ENCODE measurements around the gene ECHDC3.
"Not testable (repeated sequence)": the region's sequence is repeated elsewhere in the genome, so short reads cannot be mapped to it uniquely, and the experiment has no call there.

Gene ECHDC3

GRCh38 chr10:11714750-11715365 is 27.3 kb upstream of the ECHDC3 start:
- H3K27ac ChIP-seq, result peak overlapping the region in 3 of 21 experiments; percentile 74 to 79 (median 78)
- H3K4me3 ChIP-seq, result no peak overlapping the region

- H3K27ac ChIP-seq, result peak overlapping the region in 11 of 21 experiments; percentile 15 to 79 (median 66)
These were observed 26.2 kb upstream of the ECHDC3 start for GRCh38 chr10:11715815-11716494.

GRCh38 chr10:11716686-11717085 is 25.5 kb upstream of the ECHDC3 start:
- H3K27ac ChIP-seq, result peak overlapping the region in 3 of 21 experiments; percentile 18 to 78 (median 41)

More at GRCh38 chr10:11715815-11716494, 26.2 kb upstream of the ECHDC3 start:
- no peak overlapping the region for H3K4me3 ChIP-seq

DNA sequence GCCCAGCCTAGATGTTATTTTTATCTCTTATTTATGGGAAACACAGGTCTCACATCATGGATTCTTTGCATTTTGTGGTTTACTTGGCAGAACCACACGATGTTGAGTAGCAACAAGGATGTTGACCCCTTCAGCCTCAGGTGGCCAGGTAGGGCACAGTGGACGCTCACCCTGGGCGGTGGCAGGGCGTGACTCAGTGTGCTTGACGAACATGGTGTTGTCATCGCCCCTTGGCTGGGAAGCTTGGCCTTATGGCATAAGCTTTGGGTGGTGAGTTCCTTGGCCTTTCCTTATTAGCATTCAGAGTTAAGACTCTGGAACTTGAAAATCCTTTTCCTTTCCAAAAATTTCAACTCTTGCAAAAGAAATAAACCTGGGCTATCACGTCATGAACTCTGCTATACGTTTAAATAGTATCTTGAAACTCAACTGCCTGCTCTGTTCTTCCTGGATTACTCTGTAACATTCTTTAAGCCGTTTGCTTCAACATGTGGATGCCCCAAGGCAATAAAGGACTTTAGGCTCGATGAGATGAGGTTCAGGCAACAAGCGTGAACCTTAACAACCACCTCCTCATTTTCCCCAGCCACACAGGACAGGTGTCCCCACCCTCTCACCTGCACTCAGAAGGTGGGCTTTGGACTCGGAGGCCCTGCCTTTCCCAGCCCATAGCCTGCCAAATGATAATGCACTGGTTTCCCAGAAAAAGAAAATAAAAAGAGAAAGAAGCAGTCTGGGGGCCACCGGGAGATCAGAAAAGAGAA is 22.5 kb upstream of the ECHDC3 start:
- Histone ChIP-seq H3K4me3 (no peak overlapping the region), H3K27ac (peak overlapping the region in 3 of 21 experiments; percentile 7 to 33 (median 27))

More at GRCh38 chr10:11716686-11717085, 25.5 kb upstream of the ECHDC3 start:
- no peak overlapping the region for H3K4me3 ChIP-seq

- Histone ChIP-seq H3K27ac (peak overlapping the region in 3 of 21 experiments; percentile 7 to 33 (median 27)), H3K4me3 (no peak overlapping the region)
These were observed 21.9 kb upstream of the ECHDC3 start for GRCh38 chr10:11720260-11720741.

- Histone ChIP-seq H3K4me3 (no peak overlapping the region), H3K27ac (no peak overlapping the region)
These were observed 20.4 kb upstream of the ECHDC3 start for GRCh38 chr10:11721806-11722205.

DNA sequence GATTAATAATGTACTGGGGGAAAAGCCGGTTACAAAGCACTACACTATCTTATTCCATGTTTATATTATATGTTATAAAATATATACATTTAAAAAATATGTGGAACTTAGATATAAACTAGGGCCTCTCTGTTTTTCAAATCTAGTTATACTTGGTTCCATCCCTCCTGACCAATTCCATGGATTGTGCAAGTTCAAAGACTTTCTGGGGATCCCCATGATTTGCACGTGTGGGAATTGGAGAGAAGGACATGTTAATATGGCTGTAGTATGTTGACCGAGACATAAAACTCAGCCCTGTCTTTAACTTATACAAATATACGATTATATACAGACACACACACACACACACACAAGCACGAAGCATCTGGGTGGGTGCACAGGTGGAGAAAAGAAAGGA is 18.8 kb upstream of the ECHDC3 start:
- Histone ChIP-seq H3K4me3 (no peak overlapping the region), H3K27ac (no peak overlapping the region)

DNA sequence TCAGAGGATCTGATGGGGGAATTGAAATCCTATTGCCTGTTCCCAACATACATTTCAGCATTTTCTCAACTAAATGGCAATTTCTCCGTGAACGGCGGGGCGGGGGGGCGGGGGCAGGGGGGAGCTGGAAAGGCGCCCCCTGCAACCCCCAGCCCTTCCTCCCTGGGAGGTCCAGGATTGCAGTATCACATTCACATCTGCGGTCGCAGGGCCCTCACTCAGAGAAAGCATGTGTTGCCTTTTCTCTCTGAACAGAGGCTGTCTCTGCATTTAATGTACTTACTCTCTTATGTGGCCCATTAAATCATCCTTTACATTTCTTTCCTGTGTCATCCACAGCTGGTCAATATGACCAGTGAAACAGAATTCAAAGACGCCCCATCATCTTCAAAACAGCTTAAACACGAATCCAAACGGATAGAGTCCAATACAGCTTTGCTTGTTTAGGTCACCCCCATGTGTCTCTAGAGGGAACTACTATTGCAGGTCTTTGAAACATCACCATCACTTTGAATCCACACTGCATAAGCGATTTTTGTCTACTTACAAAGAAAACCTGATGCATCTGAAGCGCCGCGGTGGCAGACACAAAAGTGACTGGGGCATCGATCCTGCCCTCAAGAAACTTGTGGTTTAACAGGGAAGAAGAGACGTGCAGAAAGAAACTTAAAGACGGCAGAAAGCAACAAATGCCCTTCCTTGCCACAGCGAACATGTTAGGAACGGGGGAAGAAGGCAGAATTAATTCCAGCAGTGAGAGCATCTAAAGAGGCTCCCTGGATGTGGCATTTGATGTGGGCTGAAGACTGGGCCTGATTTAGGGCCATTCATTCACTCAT is 17.0 kb upstream of the ECHDC3 start:
- H3K4me3 ChIP-seq, result no peak overlapping the region
- no peak overlapping the region for H3K27ac ChIP-seq

DNA sequence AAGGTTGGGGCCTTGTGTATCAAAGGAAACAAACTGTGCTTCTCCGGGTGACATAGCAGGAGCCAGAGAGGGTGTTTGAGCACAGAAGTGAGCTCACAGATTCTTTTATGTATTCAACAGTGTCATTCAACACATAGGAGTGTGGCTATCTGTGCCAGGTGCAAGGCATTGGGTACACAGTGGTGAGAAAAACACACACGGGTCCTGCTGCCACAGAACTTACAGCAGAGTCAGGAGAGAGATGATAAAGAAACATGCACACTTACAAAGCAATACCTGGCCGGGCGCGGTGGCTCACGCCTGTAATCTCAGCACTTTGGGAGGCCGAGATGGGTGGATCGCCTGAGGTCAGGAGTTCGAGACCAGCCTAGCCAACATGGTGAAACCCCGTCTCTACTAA is 16.3 kb upstream of the ECHDC3 start:
- no peak overlapping the region for H3K4me3 ChIP-seq
- no peak overlapping the region for H3K27ac ChIP-seq

- H3K27ac ChIP-seq, result no peak overlapping the region
- H3K4me3 ChIP-seq, result no peak overlapping the region
These were observed 14.6 kb upstream of the ECHDC3 start for GRCh38 chr10:11727563-11727962.

GRCh38 chr10:11728353-11728752 is 13.8 kb upstream of the ECHDC3 start:
- Histone ChIP-seq H3K27ac (no peak overlapping the region), H3K4me3 (no peak overlapping the region)

DNA sequence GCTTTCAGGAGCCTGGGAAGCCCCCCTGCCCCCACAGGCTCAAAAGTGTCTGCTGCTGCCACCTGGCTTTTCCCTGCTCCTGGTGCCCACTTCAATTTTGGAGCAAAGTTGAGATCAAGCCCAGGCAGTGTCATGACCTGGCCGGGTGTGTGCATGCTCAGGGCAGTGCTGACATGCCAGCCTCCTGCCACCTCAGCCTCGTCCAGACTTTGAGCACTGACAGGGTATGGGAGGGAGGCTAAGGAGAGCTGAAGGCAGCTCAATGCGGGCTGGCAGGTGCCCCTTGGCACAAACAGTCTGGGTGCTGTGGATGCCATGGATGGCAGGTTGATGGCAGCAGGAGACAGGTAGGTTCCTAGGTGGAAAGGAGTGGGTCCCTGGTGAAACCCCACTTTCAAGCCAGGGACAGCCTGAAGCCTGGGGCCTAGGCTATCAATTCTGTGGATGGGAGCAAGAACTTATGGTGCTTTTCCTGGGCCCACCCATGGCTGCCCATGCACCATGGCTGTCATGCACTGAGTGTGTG is 12.3 kb upstream of the ECHDC3 start:
- Histone ChIP-seq H3K27ac (no peak overlapping the region), H3K4me3 (no peak overlapping the region)

- Histone ChIP-seq H3K4me3 (no peak overlapping the region), H3K27ac (no peak overlapping the region)
These were observed 11.4 kb upstream of the ECHDC3 start for GRCh38 chr10:11730779-11731178.

- peak overlapping the region in 1 of 21 experiments; percentile 71 for H3K27ac ChIP-seq
- not testable (repeated sequence) for H3K4me3 ChIP-seq
These were observed 5.4 kb upstream of the ECHDC3 start for GRCh38 chr10:11736767-11737166.

DNA sequence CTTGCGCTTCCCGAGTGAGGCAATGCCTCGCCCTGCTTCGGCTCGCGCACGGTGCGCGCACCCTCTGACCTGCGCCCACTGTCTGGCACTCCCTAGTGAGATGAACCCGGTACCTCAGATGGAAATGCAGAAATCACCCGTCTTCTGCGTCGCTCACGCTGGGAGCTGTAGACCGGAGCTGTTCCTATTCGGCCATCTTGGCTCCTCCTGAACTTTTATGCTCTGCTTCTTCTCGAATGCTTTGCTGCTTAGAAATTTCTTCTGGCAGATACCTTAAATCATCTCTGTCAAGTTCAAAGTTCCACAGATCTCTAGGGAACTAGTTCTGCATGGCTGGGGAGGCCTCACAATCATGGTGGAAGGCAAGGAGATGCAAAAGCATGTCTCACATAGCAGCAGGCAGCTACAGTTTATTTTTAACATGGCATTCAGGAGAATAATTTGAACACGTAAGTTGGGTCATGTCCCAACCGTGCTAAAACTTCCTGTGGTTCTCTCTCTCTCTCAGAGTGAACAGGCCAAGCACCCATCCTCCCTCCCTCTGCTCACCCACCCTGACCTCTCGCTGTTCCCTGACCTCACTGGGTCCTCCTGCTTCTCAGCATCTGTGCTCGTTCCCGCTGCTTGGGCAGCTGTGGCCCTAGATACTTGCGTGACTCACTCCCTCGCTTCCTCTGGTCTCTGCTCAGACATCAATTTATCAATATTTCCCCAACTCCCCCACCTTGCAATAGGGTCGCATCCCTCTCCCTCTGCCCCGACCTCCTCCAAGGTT is 4.7 kb upstream of the ECHDC3 start:
- Histone ChIP-seq H3K27ac (peak overlapping the region in 8 of 21 experiments; percentile 18 to 71 (median 32)), H3K4me3 (peak overlapping the region in 1 of 7 experiments; percentile 19)

DNA sequence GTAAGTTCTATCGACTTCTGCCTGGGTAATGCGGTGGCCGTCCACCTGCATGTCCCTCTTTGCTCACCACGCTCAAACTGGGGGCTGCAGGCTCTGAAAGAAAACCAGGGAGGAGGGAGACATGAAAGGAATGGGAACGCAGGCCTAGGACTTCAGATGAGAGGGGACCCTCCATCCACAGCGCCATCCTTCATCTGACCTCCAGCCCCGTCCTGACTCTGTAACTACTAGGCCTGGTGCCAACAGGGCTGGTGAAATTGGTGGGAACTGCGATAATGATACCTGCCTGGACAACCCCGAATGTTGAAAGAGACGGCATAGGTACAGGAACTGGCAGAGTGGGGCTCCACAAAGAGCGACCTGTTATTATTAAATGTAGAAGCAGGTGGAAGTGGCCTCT is 1.3 kb upstream of the ECHDC3 start:
- Histone ChIP-seq H3K27ac (no peak overlapping the region), H3K4me3 (no peak overlapping the region)

GRCh38 chr10:11741608-11742007 is 574 bp upstream of the ECHDC3 start:
- H3K4me3 ChIP-seq, result peak overlapping the region; percentile 18 to 90 (median 66)
- peak overlapping the region in 5 of 21 experiments; percentile 16 to 83 (median 50) for H3K27ac ChIP-seq

DNA sequence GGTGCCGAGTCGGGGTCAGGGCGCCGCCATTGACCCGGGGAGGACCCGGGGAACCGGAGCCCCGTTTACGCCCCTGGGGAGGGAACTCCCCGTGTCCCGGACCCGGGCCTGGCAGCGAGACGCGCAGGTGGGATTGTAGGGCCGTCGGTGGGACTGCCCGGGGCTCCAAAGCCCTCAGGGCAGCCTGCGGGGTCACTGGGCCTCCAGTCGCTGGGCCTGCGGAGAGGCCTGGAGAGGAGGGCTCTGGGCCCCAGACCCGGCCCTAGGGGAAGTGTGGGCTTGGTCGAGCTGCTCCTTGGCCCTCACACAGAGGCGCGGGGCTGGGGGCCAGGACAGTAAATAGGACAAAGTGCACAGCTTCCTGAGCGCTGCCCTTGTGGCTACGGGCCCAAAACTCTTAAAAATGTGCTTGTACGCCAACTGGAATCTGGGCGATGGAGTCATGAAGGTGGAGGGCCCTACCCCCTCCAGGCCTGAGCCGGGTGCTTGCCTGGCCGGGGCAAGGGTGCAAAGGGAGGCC is 657 bp downstream of the ECHDC3 start:
- peak overlapping the region; percentile 44 to 90 (median 66) for H3K4me3 ChIP-seq
- peak overlapping the region in 20 of 21 experiments; percentile 25 to 90 (median 80) for H3K27ac ChIP-seq
